ENCODE measurements around the gene CSNK1A1L.

The CSNK1A1L gene

DNA sequence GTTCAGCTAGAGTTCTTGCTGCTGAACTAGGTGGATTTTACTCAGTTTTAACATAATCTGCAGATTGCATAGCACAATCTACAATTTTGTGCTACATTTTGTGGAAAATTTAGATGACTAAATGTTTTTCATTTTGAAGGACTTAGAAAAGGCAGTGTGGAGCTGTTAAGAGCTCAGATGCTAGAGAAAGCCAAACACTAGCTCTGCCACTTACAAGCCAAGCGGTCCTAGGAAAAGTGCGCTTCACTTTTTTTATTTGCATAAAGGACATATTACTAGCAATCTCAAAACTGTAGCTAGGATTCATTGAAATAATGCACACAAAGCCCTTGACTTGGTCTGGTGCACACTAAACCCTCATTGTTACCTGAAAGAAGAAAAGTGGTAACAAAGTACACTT lies 8.1 kb upstream of the CSNK1A1L start:
- Histone ChIP-seq H3K79me2 (ENCODE audit: low read length) (no peaks in the 10 kb centered on the region), H3K36me3 (replicated peaks; ENCODE audit: low read depth, low read length) (no peaks in the 10 kb centered on the region), H3K4me2 (ENCODE audit: low read length) (no peak overlapping the region), H3K4me3 (ENCODE audit: low read length) (no peak overlapping the region), H3K27ac (ENCODE audit: low read length) (no peak overlapping the region), H3K4me1 (ENCODE audit: low read length) (no peaks in the 10 kb centered on the region; the same call in 1 of the 2 replicates), H2AFZ (ENCODE audit: low read depth, low read length) (no peak overlapping the region), H3K9ac (ENCODE audit: low read length) (no peak overlapping the region), H3K9me3 (ENCODE audit: insufficient read depth, low read length) (no peaks in the 10 kb centered on the region), H3K27me3 (ENCODE audit: low read depth, low read length) (no peaks in the 10 kb centered on the region), H4K20me1 (ENCODE audit: insufficient read depth, low read length) (no peaks in the 10 kb centered on the region)
- TF ChIP-seq EZH2phosphoT487 (IDR thresholded peaks at IDR 0.05; ENCODE audit: low read depth), result no peak
- TF ChIP-seq, protein P1, sequence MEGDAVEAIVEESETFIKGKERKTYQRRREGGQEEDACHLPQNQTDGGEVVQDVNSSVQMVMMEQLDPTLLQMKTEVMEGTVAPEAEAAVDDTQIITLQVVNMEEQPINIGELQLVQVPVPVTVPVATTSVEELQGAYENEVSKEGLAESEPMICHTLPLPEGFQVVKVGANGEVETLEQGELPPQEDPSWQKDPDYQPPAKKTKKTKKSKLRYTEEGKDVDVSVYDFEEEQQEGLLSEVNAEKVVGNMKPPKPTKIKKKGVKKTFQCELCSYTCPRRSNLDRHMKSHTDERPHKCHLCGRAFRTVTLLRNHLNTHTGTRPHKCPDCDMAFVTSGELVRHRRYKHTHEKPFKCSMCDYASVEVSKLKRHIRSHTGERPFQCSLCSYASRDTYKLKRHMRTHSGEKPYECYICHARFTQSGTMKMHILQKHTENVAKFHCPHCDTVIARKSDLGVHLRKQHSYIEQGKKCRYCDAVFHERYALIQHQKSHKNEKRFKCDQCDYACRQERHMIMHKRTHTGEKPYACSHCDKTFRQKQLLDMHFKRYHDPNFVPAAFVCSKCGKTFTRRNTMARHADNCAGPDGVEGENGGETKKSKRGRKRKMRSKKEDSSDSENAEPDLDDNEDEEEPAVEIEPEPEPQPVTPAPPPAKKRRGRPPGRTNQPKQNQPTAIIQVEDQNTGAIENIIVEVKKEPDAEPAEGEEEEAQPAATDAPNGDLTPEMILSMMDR (IDR thresholded peaks at IDR 0.05; ENCODE audit: low read depth, low read length), result no peak

DNA sequence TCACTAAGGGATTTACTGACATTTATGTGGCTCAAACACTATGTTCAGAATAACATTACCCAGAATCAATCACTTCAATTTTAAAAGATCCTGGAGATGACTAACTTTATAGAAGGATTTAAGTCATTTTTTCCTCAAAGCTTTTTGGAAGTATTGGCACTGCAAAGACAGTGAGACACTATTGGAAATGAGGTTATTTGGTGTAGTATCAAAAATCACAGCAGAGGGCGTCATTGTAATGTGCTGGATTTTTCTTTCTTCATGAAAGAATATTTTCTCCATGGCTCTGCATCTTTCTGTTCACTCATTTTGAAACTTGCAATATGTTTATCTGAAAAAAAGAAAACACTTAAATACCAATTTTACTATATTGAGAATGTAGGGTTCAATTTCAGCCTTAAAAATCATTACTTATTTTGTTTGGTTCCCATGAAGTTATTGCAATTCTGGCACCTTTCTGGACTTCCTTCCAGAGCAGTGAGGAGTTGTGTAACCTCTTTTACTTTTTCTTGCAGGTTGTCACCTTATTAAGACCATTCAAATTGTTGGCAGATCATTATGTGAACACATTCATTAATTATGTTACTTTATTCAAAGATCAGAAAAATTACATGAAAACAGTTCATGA lies 3.7 kb upstream of the CSNK1A1L start:
- Histone ChIP-seq H3K4me1 (ENCODE audit: low read length) (no peaks in the 10 kb centered on the region), H3K4me2 (ENCODE audit: low read length) (no peak overlapping the region)
- TF ChIP-seq, protein P1 (IDR thresholded peaks at IDR 0.05; ENCODE audit: low read depth, low read length), result peak; percentile 77
- no peak for TF ChIP-seq EZH2phosphoT487 (IDR thresholded peaks at IDR 0.05; ENCODE audit: low read depth)

DNA sequence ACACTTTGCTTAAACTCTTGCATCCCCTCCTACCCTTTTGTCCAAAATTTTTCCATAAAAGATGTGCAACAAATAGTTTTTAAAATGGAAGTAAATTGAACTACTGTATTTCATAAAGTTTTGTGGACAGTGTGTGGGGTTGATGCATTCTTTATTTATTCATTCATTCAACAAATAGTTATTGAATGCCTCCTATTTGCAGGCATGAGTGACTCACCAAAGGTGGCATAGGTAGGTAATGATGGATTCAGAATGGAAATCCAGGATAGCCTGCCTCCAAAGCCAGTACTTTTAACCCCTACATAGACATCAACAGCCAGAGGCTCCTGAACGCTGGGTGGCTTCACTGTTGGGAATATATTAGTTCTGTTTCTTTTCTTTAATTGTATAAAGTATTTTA lies 2.4 kb upstream of the CSNK1A1L start:
- Histone ChIP-seq H3K79me2 (ENCODE audit: low read length) (no peaks in the 10 kb centered on the region), H3K4me1 (ENCODE audit: low read length) (no peaks in the 10 kb centered on the region), H3K36me3 (replicated peaks; ENCODE audit: low read depth, low read length) (no peaks in the 10 kb centered on the region), H3K27ac (ENCODE audit: low read length) (no peak overlapping the region), H4K20me1 (ENCODE audit: insufficient read depth, low read length) (no peaks in the 10 kb centered on the region), H3K9ac (ENCODE audit: low read length) (no peak overlapping the region), H2AFZ (ENCODE audit: low read depth, low read length) (no peak overlapping the region), H3K9me3 (ENCODE audit: insufficient read depth, low read length) (no peaks in the 10 kb centered on the region), H3K4me3 (ENCODE audit: low read length) (no peak overlapping the region), H3K4me2 (ENCODE audit: low read length) (no peak overlapping the region), H3K27me3 (ENCODE audit: low read depth, low read length) (peaks cover 9% of the 10 kb centered on the region; the same call in 1 of the 2 replicates)
- no peak for TF ChIP-seq EZH2phosphoT487 (IDR thresholded peaks at IDR 0.05; ENCODE audit: low read depth)
- TF ChIP-seq, protein P1 (IDR thresholded peaks at IDR 0.05; ENCODE audit: low read depth, low read length), result no peak

More for the DNA sequence above, 3.7 kb upstream of the CSNK1A1L start:
- no peaks in the 10 kb centered on the region for H3K9me3 ChIP-seq (ENCODE audit: insufficient read depth, low read length)
- H3K4me3 ChIP-seq (ENCODE audit: low read length), result no peak overlapping the region
- H3K9ac ChIP-seq (ENCODE audit: low read length), result no peak overlapping the region
- no peak overlapping the region for H2AFZ ChIP-seq (ENCODE audit: low read depth, low read length)
- peaks cover 9% of the 10 kb centered on the region; the same call in 1 of the 2 replicates for H3K27me3 ChIP-seq (ENCODE audit: low read depth, low read length)
- H4K20me1 ChIP-seq (ENCODE audit: insufficient read depth, low read length), result no peaks in the 10 kb centered on the region
- H3K36me3 ChIP-seq (replicated peaks; ENCODE audit: low read depth, low read length), result no peaks in the 10 kb centered on the region
- no peaks in the 10 kb centered on the region for H3K79me2 ChIP-seq (ENCODE audit: low read length)
- H3K27ac ChIP-seq (ENCODE audit: low read length), result no peak overlapping the region

DNA sequence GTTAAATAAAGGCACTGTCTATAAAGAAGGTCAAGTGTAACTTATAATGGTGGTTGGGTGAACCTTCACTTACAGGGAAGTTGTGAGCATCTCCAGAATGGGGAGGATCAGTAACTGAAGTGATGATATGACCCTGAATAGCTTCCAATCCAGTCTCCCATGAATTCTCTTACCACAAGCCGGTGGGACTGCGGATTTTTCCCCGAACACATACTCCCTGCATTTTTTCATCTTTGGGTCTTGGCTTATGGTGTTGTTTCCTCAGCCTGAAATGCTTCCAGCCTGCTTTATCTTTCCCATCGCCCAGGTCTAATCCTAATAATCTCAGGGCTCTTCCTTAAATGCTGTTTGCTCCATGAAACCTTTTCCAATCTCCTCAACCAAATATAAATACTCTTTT lies 2.0 kb upstream of the CSNK1A1L start:
- H4K20me1 ChIP-seq (ENCODE audit: insufficient read depth, low read length), result no peaks in the 10 kb centered on the region
- H3K4me2 ChIP-seq (ENCODE audit: low read length), result no peak overlapping the region
- H2AFZ ChIP-seq (ENCODE audit: low read depth, low read length), result no peak overlapping the region
- no peak overlapping the region for H3K4me3 ChIP-seq (ENCODE audit: low read length)
- H3K9me3 ChIP-seq (ENCODE audit: insufficient read depth, low read length), result no peaks in the 10 kb centered on the region
- no peaks in the 10 kb centered on the region for H3K79me2 ChIP-seq (ENCODE audit: low read length)
- H3K9ac ChIP-seq (ENCODE audit: low read length), result no peak overlapping the region
- no peak overlapping the region for H3K27ac ChIP-seq (ENCODE audit: low read length)
- H3K27me3 ChIP-seq (ENCODE audit: low read depth, low read length), result peaks cover 9% of the 10 kb centered on the region; the same call in 1 of the 2 replicates
- TF ChIP-seq EZH2phosphoT487 (IDR thresholded peaks at IDR 0.05; ENCODE audit: low read depth), result no peak
- TF ChIP-seq, protein P1 (IDR thresholded peaks at IDR 0.05; ENCODE audit: low read depth, low read length), result no peak
- no peaks in the 10 kb centered on the region for H3K4me1 ChIP-seq (ENCODE audit: low read length)
- no peaks in the 10 kb centered on the region for H3K36me3 ChIP-seq (replicated peaks; ENCODE audit: low read depth, low read length)

Data from OCI-LY3 (cell line).